ENCODE data around the gene COX7A1.

Gene COX7A1

GRCh38 chr19:36101550-36102327 lies 50.5 kb downstream of the COX7A1 start:
- TF ChIP-seq CTCF (IDR thresholded peaks at IDR 0.05; ENCODE audit: poor library complexity, severe bottlenecking), result no peak
- H3K27ac ChIP-seq (ENCODE audit: poor library complexity, severe bottlenecking), result no peak overlapping the region
- H3K9me3 ChIP-seq (ENCODE audit: severe bottlenecking), result no peaks in the 10 kb centered on the region
- no peaks in the 10 kb centered on the region for H3K27me3 ChIP-seq (ENCODE audit: insufficient read depth, poor library complexity, severe bottlenecking)
- no peaks in the 10 kb centered on the region for H3K4me1 ChIP-seq (ENCODE audit: insufficient read depth, poor library complexity, severe bottlenecking)
- H3K36me3 ChIP-seq (ENCODE audit: low read depth), result peaks cover 31% of the 10 kb centered on the region
- no peak overlapping the region for H3K4me3 ChIP-seq (ENCODE audit: severe bottlenecking)
- DNase-seq (ENCODE audit: low spot score) (no peak), ATAC-seq (ENCODE audit: low read depth) (peak; percentile 38; the same call in 1 of the 3 replicates)

Measured in RWPE2 (cell line).